Stimulated activated CD4-positive, alpha-beta T cell treated with anti-CD3 and anti-CD28 coated beads, Interleukin-4, amount 100 ng/mL, for 4 hours (primary cell): ENCODE measurements around the gene LRRC28.
A peak's percentile ranks its signal among the peaks of the same experiment; 100 is the strongest.

Experiments used
- DNase-seq, 2 experiments: peaks; one replicate each; pipeline ENCODE4 v3.0.0-alpha.2; 2020

Gene LRRC28

GRCh38 chr15:99307735-99308134, 56.5 kb downstream of the LRRC28 start:
- no peak for DNase-seq

GRCh38 chr15:99310745-99311144, 59.5 kb downstream of the LRRC28 start:
- DNase-seq = no peak

DNA sequence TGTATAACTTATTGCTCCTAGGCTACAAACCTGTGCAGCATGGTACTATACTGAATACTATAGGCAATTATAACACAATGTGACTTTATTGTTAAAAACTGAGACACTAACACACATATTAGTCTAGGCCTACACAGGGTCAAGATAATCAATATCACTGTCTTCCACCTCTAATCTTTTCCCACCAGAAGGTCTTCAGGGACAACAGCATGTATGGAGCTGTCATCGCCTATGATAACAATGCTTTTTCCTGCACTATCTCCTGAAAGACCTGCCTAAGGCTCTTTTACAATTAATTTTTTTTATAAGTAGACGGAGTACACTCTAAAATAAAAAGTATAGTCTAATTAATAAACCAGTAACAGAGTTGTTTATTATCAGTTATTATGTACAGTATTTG, 60.9 kb downstream of the LRRC28 start:
- DNase-seq = no peak

DNA sequence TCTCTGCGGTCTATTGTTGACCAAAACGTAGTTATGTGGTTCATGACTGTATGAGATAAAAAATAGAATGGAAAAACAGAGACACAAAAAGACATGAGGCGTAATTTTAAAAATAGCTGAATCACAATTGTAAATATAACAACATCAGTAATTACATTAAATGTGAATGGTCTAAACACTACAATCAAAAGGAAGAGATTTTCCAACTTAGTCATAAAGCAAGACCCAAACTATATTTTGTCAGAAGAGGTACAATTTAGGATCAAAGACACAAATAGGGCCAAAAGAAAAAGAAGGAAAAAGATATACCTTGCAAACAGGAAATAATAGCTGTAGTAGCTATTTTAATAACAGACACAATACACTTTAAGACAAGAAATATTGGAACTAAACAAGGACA, 61.5 kb downstream of the LRRC28 start:
- DNase-seq = no peak

DNA sequence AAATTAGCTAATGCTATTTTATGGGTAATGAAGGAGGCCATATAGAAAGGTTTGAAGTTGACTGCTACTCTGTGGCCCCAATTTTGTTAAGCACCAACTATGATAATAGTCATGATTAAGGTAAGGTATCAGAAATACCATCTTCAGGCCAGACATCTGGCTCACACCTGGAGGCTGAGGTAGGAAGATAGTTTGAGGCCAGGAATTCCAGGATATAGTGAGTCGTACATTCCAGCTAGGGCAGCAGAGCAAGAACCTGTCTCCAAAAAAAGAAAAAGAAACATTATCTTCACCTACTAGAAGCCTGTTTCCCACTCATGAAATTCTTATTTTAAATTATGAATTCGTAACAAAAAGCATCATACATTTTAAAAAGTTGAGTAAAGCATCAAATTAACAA, 64.4 kb downstream of the LRRC28 start:
- no peak for DNase-seq

DNA sequence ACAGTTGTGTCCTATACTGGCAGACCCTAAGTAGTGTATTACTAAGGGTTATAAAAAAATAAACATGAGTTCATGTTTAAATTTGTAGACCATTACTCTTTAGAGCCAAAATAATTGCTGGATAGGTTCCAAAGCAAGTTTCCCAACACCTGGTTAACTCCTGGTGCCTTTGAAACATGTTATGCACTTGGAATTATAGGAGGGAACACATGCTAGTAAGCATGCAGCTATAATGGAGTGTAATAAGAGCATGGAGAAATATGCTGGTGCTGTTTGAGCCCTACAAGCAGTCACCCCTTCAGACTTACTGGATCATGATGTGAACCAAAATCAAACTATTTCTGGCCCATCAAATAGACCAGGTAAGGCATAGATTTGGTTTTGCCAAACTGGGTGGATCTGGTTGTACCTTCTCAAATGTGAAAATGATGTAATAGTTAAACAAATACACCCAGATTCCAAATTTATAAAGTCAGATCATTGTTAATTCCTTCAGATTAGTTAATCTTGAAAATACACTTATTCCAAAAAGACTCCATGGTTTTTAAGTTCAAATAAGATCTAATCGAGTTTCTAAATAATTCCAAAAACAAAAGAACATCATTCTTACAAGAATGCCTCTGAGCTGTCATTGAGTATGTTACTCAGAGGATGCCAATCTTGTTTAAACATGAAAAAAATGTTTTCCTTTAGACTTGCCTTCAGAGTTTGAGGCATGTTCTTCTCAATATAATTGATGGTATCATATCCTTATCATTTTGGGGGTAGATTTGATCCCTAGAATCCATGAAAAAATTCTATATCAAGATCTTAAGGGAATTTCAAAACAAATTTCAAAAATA, 69.3 kb downstream of the LRRC28 start:
- no peak for DNase-seq

- DNase-seq = no peak
These were observed 70.2 kb downstream of the LRRC28 start for GRCh38 chr15:99321468-99321867.

DNA sequence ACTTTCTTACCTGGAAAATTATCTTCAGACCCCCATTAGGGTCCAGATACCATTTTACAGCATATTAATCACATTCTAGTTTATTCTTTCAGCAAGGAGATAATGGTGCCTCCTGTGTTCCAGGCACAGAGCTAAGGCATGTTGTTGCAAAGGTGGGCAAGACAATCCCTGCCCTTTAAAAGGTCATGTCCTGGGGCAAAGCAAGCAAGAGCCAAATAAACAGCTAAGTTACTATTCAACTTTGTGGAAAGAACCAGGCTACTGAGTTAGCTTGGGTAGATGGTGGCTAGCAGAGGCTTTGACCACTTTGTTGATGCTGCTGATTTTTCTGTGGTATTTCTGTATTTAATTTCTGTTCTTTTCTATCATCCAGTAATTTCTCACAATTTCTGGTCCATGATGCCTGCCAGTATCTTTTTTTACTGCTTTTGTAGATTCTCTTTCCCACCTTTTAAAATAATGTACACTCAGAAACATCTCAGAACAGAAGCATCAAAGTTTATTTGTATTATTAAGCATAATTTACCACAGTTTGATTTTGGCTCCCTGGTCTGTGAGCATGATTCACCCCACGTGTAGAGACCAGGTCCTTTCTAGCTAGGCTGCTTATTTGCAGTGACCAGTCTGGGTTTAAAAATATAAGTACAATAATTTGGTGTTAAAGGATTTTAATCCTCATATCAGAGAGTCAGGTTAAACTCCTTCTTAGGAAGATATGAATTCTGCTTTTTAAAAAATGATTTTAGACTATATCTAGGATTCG, 71.5 kb downstream of the LRRC28 start:
- no peak for DNase-seq

DNA sequence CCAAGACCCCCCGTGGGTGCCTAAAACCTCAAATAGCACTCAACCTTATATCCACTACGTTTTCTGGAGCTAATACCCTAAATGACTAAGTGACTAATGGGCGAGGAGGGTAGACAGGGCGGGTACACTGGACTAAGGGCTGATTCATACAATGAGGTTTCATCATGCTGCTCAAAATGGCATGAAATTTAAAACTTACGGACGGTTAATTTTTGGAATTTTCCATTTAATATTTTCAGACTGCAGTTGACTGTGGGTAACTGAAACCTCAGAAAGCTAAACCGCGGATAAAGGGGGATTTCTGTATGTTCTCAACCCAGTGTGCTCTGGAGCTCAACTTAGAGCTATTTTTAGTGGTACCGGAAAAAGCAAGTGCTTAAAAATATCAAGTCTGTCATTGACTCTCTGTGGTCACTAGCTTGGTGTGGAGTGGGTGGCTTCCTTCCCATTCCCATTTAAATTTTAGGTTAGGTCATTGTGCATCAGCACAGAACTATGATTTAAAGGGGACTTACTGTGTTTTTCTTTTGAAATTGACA, 72.9 kb downstream of the LRRC28 start:
- no peak for DNase-seq

DNA sequence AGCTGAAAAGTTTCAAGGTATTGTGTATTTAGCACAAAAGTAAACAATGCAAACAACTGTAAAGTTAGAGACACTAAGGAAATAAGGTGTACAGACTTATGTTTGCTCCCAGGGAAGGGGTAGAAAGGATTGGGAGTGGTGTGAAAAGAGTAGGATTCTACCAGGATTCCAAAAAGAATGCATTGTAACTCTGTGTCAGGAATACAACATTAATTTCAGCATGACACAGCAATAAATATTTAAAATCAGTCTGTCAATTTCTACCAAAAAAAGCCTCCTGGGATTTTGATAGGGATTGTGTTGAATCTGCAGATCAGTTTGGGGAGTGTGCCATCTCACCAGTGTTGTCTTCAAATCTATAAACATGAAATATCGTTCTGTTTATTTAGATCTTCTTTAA, 73.4 kb downstream of the LRRC28 start:
- no peak for DNase-seq

DNA sequence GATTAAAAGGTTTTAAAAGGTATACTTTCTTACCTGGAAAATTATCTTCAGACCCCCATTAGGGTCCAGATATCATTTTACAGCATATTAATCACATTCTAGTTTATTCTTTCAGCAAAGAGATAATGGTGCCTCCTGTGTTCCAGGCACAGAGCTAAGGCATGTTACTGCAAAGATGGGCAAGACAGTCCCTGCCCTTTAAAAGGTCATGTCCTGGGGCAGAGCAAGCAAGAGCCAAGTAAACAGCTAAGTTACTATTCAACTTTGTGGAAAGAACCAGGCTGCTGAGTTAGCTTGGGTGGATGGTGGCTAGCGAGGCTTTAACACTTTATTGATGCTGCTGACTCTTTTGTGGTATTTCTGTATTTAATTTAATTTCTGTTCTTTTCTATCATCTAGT, 75.0 kb downstream of the LRRC28 start:
- DNase-seq = no peak

DNA sequence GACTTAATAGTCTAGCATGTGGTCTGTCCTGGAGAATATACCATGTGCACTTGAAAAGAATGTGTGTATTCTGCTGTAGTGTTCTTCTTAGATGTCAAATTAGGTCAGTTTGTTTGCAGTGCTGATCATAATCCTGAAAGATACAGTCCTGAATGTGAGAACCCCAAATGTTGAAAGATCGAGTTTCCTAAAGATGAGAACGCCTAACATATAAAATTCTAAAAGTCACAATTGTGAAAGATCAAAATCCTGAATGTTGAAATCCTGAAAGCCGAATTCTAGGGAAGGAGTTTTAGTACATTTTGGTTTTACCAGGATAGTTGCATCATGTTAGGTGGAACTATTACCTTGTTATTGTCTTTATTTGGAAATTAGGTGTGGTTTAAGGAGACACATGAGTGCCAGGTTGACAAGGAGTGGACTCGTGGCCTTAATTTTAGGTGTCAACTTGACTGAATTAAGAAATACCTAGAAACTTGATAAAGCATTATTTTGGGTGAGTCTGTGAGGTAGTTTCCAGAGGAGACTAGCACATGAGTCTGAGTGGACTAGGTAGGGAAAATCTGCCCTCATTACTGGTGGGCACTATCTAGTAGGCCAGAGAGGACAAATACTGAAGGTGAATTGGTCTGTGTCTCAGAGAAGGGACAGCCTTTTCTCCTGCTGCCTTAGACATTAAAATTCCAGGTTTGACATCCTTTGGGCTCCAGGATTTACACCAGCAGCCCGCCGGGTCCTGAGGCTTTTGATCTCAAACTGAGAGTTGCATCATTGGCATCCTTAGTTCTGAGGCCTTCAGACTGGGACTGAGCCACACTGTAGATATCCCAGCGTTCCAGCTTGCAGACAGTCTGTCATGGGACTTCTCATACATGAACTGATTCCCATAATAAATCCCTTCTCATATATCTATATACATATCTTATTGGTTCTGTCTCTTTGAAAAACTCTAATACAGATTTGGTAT, 77.1 kb downstream of the LRRC28 start:
- no peak for DNase-seq

DNA sequence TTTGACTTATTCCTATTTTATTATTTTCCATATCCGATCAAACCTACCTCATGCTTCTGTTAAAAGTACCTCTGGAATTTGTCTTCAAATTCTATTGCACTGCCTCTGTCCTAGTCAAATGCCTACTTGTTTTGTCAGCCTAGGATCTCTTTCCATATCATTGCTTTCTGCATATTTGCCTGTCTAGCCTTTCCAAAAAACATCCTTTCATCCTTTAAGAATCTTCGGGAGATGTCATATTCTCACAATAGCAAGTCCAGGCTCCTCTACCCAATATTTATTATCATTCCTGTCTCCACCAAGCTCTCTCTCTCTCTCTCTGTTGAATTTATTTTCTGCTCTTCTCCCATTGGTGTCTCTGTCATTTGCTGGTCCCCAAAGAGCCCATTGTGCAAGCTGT, 80.1 kb downstream of the LRRC28 start:
- DNase-seq = no peak

DNA sequence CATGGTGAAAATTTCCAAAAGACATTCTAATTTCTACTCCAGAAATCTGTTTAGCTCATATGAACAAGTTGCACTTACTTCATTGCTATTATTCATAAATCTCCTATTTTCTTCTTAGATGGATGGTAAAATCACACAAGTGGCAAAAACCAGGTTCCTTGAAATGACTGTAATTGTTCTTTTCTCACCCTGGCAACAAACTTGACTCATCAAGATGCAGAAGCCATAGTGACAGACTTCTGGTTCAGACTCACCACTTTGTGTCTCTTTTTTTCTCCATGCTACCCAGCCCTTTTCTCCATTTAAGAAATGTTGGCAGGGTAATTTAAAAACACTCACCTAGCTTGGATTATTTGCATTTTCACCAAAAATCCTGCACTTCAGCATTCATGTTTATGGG, 82.1 kb downstream of the LRRC28 start:
- no peak for DNase-seq

DNA sequence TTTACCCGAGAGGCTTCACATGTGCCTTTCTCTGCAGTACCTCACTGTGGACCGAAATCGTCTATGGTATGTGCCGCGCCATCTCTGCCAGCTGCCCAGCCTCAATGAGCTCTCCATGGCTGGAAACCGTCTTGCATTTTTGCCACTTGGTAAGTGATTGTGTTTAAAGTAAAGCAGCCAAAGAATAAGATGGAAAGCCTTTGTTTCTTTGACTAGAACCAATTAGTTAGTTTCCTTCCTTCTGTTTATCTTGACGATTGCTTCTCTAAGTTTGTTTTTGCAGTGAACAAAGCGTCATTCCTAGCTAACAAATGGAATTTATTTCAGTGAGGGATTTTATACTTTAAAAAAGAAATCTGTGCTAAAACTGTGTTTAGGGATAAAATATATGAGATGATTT, 82.7 kb downstream of the LRRC28 start:
- DNase-seq = no peak

DNA sequence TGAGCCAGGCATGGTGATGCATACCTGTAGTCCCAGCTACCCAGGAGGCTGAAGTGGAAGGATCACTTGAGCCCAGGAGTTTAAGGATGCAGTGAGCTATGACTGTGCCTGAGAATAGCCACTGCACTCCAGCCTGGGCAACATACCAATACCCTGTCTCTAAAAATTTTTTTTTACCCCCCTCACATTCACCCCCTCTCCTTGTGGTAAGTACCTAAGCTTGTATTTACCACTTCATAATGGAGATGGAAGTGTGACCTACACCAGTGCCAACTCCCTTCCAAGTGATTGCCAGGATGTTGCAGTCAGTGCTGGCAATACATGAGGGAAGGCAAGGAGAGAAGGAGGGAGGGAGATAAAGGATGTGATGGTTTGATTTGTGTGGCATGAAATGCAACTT, 84.2 kb downstream of the LRRC28 start:
- DNase-seq = no peak

DNA sequence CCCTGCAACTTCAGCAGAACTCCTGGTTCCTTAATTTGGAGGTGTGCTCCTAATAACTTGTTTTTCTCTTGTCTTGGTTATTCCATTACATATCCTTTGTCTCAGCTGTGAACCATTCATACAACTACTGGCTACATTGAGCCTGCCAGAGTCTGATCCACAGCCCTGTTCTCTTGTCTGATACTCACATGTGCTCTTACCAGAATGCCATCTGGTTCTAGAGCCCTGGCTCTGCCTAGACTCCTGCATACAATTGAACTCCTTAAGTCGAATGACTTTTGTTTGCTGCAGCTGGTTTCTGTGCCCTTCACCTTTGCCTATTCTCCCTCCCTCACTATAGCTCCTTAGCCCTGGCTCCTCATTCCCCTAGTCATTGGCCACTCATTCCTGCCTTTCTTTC, 85.5 kb downstream of the LRRC28 start:
- no peak for DNase-seq

DNA sequence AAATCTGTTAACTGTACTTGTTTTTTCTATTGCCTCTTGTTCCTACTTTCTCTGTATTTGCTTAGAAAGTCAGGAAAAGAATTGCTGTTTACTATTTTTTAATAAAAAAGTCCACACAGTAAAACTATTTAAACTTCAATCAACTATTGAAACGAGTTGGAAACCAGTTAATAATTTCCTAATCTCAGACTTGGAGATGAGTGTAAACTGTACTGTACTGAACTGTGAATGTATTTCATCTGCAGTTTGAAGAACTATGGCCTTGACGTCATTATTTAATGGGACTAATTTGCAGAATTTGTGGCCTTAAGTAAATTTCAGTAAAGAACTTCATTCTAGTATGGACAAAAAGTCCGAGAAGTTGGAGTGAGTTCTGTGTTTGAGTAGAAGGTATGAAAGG, 89.1 kb downstream of the LRRC28 start:
- DNase-seq = no peak

GRCh38 chr15:99341786-99342185, 90.5 kb downstream of the LRRC28 start:
- DNase-seq = no peak

DNA sequence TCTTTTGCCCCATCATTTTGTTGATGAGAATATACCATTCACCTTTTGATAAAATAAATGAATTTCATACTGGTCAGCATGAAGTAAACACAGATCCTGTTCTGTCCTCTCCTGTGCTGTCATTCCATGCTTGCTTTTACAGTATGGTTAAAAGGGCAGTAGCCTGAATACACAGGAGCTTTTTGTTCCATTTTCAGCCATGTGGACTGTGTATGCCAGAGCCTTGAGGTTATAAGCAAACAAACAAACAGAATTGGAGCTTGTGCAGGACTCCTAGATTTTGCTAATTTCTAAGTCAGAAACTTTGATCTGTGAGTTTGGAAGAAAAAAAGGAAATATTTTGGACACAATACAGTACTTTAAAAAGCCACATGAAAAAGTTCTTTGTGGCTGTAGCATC, 91.9 kb downstream of the LRRC28 start:
- no peak for DNase-seq

GRCh38 chr15:99343881-99344551, 92.7 kb downstream of the LRRC28 start:
- DNase-seq = peak; percentile 36 to 52

DNA sequence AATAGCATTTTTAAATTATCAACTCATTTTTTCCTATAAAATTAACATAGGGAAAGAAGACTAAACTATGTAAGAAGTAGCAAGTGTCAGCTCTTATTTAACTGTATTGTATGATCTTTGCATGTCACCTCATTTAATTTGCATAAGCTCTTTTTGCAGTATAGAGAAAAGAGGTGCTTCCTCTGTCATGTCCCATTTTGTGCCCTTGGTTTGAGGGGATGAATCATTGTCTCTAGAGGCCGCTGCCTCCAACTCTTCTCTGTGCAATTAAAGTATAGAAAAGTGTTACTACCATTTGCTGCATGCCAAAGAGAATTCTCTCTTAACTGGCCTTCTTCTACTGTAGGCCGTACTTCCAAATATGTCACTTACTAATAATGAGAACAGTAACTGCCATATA, 93.4 kb downstream of the LRRC28 start:
- DNase-seq = no peak
